Skeletal muscle satellite cell (primary cell): ENCODE data around the gene NR3C1.
A peak's percentile ranks its signal among the peaks of the same experiment; 100 is the strongest.

Experiments
- H3K27me3 ChIP-seq: 2 replicates; pipeline ENCODE4 v1.7.0; 2013; ENCODE audit warnings: low read length; ENCODE audit not compliant: control insufficient read depth, insufficient read depth
- H3K36me3 ChIP-seq: 2 replicates; pipeline ENCODE4 v1.7.0; 2013; ENCODE audit warnings: mild to moderate bottlenecking, control low read depth, low read length; ENCODE audit not compliant: insufficient read depth
- H3K4me1 ChIP-seq: 2 replicates; pipeline ENCODE4 v1.7.0; 2013; ENCODE audit warnings: low read length; ENCODE audit not compliant: control insufficient read depth, insufficient read depth
- H3K4me2 ChIP-seq: 2 replicates; pipeline ENCODE4 v1.7.0; 2013; ENCODE audit warnings: mild to moderate bottlenecking, low read length
- H3K4me3 ChIP-seq: 2 replicates; pipeline ENCODE4 v1.7.0; 2013; ENCODE audit warnings: low read length
- H3K9ac ChIP-seq: 2 replicates; pipeline ENCODE4 v1.7.0; 2013; ENCODE audit warnings: mild to moderate bottlenecking, low read depth, low read length, moderate library complexity
- H3K9me3 ChIP-seq: replicated peaks from 2 replicates; pipeline ENCODE4 v1.7.0; 2013; ENCODE audit warnings: mild to moderate bottlenecking, control low read depth, low read length

Gene NR3C1

DNA sequence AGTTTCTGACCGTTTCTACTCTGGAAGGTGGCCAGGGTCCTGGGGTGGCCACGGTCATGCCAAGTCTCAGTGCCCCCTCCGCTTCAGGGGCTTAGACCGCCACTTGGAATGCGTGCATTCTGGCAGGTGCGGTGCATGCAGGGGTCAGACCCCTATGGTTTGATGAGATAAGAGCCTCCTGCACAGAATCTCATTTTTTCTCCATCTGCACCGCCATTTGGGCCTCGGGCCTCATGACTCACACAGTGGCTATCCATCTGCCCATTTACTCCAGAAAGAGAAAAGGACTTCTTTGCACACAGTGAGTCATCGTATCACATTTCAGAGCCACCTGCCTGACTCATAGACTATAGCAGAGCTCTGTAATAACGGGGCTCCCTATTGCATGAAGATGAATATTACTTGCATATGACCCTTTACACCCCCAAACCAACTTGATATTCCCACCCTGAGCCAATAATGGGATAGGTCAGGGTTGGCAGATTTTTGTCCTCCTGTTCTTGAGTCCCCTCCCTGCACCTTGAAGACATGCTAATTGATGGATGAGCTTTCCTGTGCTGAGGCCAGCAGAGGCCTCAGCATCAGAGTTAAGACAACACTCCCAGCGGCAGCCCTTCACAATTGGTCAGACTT is 157.4 kb downstream of the NR3C1 start:
- Histone ChIP-seq H3K9me3 (no peaks in the 10 kb centered on the region), H3K27me3 (no peaks in the 10 kb centered on the region), H3K4me2 (peak overlapping the region; percentile 45), H3K36me3 (no peaks in the 10 kb centered on the region), H3K4me3 (no peak overlapping the region), H3K4me1 (peaks cover 66% of the 10 kb centered on the region), H3K9ac (no peak overlapping the region)

DNA sequence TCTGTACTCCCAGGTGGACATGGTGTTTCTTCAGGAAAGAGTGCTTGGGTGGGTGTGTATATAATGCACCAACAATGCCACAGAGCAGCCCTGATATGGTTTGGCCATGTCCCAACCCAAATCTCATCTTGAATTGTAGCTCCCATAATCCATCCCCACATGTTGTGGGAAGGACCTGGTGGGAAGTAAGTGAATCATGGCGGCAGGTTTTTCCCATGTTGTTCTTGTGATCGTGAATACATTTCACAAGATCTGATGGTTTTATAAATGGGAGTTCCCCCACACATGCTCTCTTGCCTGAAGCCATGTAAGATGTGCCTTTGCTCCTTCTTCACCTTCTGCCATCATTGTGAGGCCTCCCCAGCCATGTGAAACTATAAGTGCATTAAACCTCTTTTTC is 158.5 kb downstream of the NR3C1 start:
- Histone ChIP-seq H3K9me3 (no peaks in the 10 kb centered on the region), H3K4me1 (peaks cover 65% of the 10 kb centered on the region), H3K27me3 (no peaks in the 10 kb centered on the region), H3K4me3 (peak overlapping the region; percentile 54), H3K36me3 (no peaks in the 10 kb centered on the region), H3K4me2 (peak overlapping the region; percentile 76), H3K9ac (peak overlapping the region; percentile 77)

DNA sequence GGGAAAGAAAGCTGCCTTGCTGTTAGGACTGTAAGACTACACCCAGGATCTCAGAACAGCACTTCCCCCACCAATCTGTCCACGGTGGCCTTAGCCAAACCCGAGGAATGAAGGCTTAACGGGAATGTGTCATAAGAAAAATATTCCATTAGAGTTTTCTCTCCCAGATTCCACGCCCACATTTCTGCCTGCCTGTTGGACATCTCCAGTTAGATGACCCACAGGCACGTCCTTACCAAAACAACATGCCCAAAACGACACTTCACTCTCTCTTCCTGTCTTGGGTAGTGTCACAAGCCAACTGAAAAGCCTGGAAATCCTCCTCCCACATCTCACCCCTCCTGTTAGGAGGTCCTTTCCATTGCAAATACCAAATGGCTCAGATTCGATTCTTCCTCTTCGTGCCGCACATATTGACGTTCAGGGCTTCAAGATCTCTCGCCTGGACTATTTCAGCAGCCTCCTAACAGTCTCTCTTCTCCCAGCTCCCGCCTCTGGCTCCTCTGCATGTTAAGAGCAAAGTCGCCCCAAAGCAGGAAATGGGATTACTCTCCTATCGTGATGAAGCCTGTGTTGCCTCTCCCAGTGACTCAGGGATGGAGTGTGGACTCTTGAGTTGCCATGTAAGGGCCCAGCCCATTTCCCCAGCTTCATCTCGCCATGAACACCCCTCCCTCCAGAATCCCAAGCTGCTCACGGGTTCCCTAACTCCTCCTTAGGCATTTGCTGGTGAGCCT is 159.3 kb downstream of the NR3C1 start:
- peaks cover 57% of the 10 kb centered on the region for H3K4me1 ChIP-seq
- peak overlapping the region; percentile 77 for H3K9ac ChIP-seq
- no peaks in the 10 kb centered on the region for H3K27me3 ChIP-seq
- peak overlapping the region; percentile 54 for H3K4me3 ChIP-seq
- no peaks in the 10 kb centered on the region for H3K9me3 ChIP-seq
- peak overlapping the region; percentile 76 for H3K4me2 ChIP-seq
- H3K36me3 ChIP-seq = no peaks in the 10 kb centered on the region

DNA sequence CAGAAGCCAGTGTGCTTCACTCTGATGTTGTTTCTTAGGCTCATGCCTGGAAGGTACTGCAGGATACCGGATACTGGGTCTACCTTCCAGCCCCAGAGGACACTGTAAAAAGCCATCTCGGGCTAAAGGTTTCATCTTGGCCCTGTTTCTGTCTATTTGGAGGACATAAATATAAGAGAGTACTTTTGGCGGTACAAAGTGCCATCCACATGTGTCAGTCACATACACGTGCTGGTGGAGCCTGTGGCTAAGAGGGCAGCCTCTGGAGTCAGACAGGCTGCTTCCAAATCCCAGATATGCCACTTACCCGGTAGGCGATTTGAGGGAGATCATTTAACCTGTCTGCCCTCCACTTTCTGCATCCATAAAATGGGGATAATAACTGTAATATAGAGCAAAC is 160.4 kb downstream of the NR3C1 start:
- H3K4me3 ChIP-seq = peak overlapping the region; percentile 45
- H3K4me2 ChIP-seq = peak overlapping the region; percentile 71
- H3K27me3 ChIP-seq = no peaks in the 10 kb centered on the region
- H3K36me3 ChIP-seq = no peaks in the 10 kb centered on the region
- H3K4me1 ChIP-seq = peaks cover 49% of the 10 kb centered on the region
- peak overlapping the region; percentile 70 for H3K9ac ChIP-seq
- no peaks in the 10 kb centered on the region for H3K9me3 ChIP-seq

DNA sequence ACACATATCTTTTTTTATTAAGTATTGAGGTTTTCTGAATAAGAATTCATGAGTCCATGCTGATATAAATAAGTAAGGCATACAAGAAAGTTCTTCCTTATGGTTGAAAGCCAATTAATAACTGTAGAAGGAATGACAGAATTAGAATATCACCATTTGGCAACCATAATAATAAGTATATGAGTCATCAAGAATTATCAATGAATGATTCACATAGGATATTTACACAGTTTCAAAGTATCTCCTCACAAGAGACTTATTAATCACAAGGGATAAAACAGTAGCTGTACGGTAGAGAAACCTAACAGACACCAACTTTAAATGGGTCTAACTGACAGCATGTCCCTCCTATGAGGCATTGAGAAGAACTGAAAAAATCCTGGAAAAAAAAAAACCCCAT is 161.6 kb downstream of the NR3C1 start:
- Histone ChIP-seq H3K9me3 (no peaks in the 10 kb centered on the region), H3K4me2 (peak overlapping the region; percentile 50), H3K36me3 (no peaks in the 10 kb centered on the region), H3K4me1 (peaks cover 49% of the 10 kb centered on the region), H3K9ac (peak overlapping the region; percentile 70), H3K4me3 (peak overlapping the region; percentile 11), H3K27me3 (no peaks in the 10 kb centered on the region)

DNA sequence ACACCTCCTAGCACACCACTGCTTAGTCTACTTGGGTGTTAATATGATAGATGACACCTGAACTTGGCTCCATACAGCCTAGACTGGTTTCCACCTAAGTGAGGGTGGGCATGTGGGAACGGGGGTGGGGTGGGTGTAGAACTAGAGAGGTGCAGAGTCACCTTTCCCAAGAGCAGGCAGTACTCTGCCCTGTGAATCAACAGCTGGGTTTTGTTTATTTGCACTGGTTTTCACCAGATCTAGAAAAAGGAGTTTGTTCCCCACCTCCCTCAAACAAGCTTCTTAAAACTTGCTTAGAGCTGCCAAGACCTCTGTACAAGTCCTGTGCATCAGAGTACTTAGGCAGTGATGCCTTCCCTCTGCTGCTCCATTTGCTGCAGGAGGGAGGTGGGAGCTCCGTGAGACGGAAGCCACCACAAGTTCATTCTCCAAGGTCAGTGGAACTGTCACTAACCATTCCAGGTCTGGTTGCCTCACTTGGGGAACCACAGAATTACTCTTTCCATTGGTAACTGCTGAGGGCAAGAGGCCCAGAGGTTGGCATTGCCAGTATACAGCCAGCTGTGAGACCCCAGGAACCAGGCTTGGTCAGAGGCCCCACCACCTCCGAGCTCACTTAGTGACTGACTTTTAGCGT is 163.5 kb downstream of the NR3C1 start:
- H3K9me3 ChIP-seq = no peaks in the 10 kb centered on the region
- no peaks in the 10 kb centered on the region for H3K27me3 ChIP-seq
- no peak overlapping the region for H3K4me2 ChIP-seq
- no peak overlapping the region for H3K9ac ChIP-seq
- H3K4me1 ChIP-seq = peaks cover 40% of the 10 kb centered on the region
- H3K4me3 ChIP-seq = no peak overlapping the region
- no peaks in the 10 kb centered on the region for H3K36me3 ChIP-seq

DNA sequence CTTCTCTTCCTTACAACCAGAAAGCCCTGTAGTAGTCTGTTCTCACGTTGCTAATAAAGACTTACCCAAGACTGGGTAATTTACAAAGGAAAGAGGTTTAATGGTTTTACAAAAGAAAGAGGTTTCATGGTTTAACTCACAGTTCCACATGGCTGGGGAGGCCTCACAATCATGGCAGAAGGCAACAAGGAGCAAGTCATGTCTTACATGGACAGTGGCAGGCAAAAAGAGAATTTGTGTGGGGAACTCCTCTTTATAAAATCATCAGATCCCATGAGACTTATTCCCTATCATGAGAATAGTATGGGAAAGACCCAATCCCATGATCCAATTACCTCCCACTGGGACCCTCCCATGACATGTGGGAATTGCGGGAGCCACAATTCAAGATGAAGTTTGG is 164.9 kb downstream of the NR3C1 start:
- no peak overlapping the region for H3K9ac ChIP-seq
- H3K27me3 ChIP-seq = no peaks in the 10 kb centered on the region
- H3K9me3 ChIP-seq = no peaks in the 10 kb centered on the region
- no peak overlapping the region for H3K4me3 ChIP-seq
- H3K36me3 ChIP-seq = no peaks in the 10 kb centered on the region
- H3K4me2 ChIP-seq = no peak overlapping the region
- peaks cover 30% of the 10 kb centered on the region for H3K4me1 ChIP-seq

DNA sequence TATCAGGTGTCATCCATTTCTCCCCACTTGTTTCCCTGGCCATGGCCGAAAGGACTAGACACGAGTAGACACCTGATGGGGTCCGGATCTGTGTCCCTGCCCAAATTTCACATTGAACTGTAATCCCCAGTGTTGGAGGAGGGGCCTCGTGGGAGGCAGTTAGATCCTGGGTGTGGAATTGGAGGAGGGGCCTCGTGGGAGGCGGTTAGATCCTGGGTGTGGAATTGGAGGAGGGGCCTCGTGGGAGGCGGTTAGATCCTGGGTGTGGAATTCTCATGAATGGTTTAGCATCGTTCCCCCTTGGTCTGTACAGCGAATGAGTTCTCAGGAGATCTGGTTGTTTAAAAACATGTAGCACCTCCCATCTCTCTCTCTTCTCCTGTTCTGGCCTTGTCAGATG is 165.8 kb downstream of the NR3C1 start:
- no peak overlapping the region for H3K9ac ChIP-seq
- H3K27me3 ChIP-seq = no peaks in the 10 kb centered on the region
- peaks cover 25% of the 10 kb centered on the region for H3K4me1 ChIP-seq
- no peak overlapping the region for H3K4me2 ChIP-seq
- H3K36me3 ChIP-seq = no peaks in the 10 kb centered on the region
- no peak overlapping the region for H3K4me3 ChIP-seq
- no peaks in the 10 kb centered on the region for H3K9me3 ChIP-seq

DNA sequence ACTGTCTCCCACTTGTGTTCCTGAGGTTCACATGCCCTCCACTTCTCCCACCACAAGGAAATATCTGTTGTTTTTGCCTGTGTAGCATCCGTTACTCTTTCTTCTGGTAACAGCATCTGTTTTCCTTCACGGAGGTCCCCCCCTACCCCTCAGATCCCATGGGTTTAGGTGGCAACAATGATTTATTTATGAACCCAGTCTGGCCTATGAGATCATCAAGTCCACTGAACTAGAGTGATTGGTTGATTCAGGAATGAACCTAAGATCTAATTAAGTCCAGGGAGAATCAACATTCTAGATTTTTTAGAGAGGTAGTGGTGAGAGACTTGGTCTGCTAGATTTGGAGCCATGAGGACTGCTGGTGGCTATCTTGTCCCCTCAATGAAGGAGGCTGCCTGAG is 166.8 kb downstream of the NR3C1 start:
- Histone ChIP-seq H3K4me1 (peaks cover 15% of the 10 kb centered on the region), H3K9ac (no peak overlapping the region), H3K4me2 (no peak overlapping the region), H3K36me3 (no peaks in the 10 kb centered on the region), H3K27me3 (no peaks in the 10 kb centered on the region), H3K4me3 (no peak overlapping the region), H3K9me3 (no peaks in the 10 kb centered on the region)

DNA sequence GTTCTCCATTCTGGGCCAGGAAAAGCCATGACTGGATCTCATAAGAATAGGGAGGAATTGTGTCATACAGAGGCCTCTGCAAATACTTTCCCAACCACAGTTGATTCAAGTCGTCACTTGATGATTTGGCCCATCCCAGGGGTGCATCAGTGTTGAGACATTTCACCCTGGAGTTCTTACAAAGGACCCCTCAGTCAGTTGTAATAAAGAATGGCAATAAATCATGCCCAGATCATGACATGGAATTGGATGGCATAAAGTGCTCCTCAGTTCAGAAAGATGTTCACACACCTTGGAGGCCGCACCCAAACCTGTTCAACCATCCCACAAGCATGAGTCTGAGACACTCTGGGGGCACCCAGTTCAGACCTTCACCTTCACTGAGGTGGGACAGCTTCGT is 168.1 kb downstream of the NR3C1 start:
- H3K9ac ChIP-seq = no peak overlapping the region

DNA sequence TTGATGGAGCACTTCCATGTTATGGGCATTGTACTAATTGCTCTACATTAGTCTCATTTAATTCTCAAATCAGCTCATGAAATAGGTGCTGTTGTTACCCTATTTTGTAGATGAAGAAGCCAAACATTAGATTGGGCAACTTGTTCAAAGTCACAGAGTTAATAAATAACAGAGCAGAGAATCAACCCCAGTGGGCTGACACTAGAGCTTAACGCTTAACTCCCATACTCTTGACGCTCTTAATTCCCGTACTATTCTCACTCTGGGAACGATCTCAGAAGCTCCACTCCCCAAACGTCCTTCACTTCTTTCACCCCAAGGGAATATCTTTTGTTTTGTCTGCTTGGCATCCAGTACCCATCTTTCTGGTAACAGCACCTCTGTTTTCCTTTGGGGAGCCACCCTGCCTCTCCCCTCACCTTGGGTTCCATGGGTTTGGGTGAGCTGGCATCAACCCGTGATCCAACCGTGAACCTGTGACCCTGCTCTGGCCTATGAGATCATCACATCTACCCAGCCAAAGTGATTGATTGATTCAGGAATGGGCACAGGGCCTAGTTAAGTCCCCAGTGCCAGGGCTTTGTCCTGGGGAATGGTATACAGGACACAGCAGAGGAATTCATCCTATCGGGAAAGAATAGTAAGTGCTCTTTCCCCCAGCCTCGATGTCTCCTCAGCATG is 169.2 kb downstream of the NR3C1 start:
- no peak overlapping the region for H3K9ac ChIP-seq
- no peak overlapping the region for H3K4me2 ChIP-seq
- H3K27me3 ChIP-seq = no peaks in the 10 kb centered on the region
- no peaks in the 10 kb centered on the region for H3K9me3 ChIP-seq
- H3K4me3 ChIP-seq = no peak overlapping the region
- peaks cover 24% of the 10 kb centered on the region for H3K4me1 ChIP-seq
- H3K36me3 ChIP-seq = no peaks in the 10 kb centered on the region

More for the DNA sequence above, 168.1 kb downstream of the NR3C1 start:
- Histone ChIP-seq H3K36me3 (no peaks in the 10 kb centered on the region), H3K4me1 (peaks cover 13% of the 10 kb centered on the region), H3K4me3 (no peak overlapping the region), H3K9me3 (no peaks in the 10 kb centered on the region), H3K27me3 (no peaks in the 10 kb centered on the region), H3K4me2 (no peak overlapping the region)
